Measurements from ENCODE around the gene MET. TPM values are rescaled to one million over a fixed set of nuclear protein-coding genes. Genes with fewer than 3 reads are reported as not detected.

Gene MET
- total and polyA plus RNA-seq, 10 of the 15 experiments (the other 5 are each of a cell fraction or from before 2014, with no cell fraction given), result 0.01 to 0.21 TPM; not detected in 8

GRCh38 chr7:116713918-116714317 is 41.9 kb downstream of the MET start:
- no TSS peak for BruUV-seq (replicated peaks)
- TF ChIP-seq GABPA (IDR thresholded peaks at IDR 0.05; ENCODE audit: low read depth), result no peak
- TF ChIP-seq PKNOX1 (IDR thresholded peaks at IDR 0.05), result no peak
- no peak for TF ChIP-seq ZNF384 (IDR thresholded peaks at IDR 0.05; ENCODE audit: borderline replicate concordance, low read depth, low read length)
- TF ChIP-seq E2F8 (IDR thresholded peaks at IDR 0.05; ENCODE audit: low read depth, partially characterized antibody), result no peak
- no peak for TF ChIP-seq POU2F2 (IDR thresholded peaks at IDR 0.05; ENCODE audit: borderline replicate concordance, low read depth, low read length)
- TF ChIP-seq YY1 (IDR thresholded peaks at IDR 0.05; ENCODE audit: low read depth, low read length), result no peak
- TF ChIP-seq CEBPB (IDR thresholded peaks at IDR 0.05; ENCODE audit: borderline replicate concordance in 1 of 2, low read depth in 2 of 2, low read length in 2 of 2), result no peak
- TF ChIP-seq ZNF592 (IDR thresholded peaks at IDR 0.05), result no peak
- no peak for TF ChIP-seq HSF1 (IDR thresholded peaks at IDR 0.05; ENCODE audit: low read depth, low read length)
- no peak for TF ChIP-seq RFX5 (IDR thresholded peaks at IDR 0.05; ENCODE audit: low read depth, low read length)
- TF ChIP-seq NKRF (conservative IDR thresholded peaks at IDR 0.05), result no peak
- TF ChIP-seq CBFB (IDR thresholded peaks at IDR 0.05; ENCODE audit: low read depth), result no peak
- TF ChIP-seq NRF1 (conservative IDR thresholded peaks at IDR 0.05; ENCODE audit: low read depth, low read length), result no peak
- no peak for TF ChIP-seq HDAC2 (IDR thresholded peaks at IDR 0.05)
- H3K4me3 ChIP-seq, result no peak overlapping the region
- H3K9ac ChIP-seq (ENCODE audit: control insufficient read depth, insufficient read depth, low read length), result no peak overlapping the region
- H3K36me3 ChIP-seq (ENCODE audit: control insufficient read depth in 2 of 2, insufficient read depth in 2 of 2, low read length in 1 of 2), result no peaks in the 10 kb centered on the region
- H3K4me1 ChIP-seq (ENCODE audit: control insufficient read depth, insufficient read depth, low read length), result no peaks in the 10 kb centered on the region
- ChIA-PET RAD21 (ENCODE audit: unreplicated experiment) (no interaction called here), POLR2A (no interaction called here), SMC1A (ENCODE audit: uncharacterized antibody, unreplicated experiment) (no interaction called here), CTCF (no interaction called here)
- no peaks in the 10 kb centered on the region for H3K79me2 ChIP-seq (ENCODE audit: control insufficient read depth, insufficient read depth, low read length)
- DNase-seq (ENCODE audit: low read depth, low spot score) (no peak), FAIRE-seq (no peak), ATAC-seq (no peak)
- H3K9me3 ChIP-seq (replicated peaks; ENCODE audit: control insufficient read depth, insufficient read depth, low read length), result no peaks in the 10 kb centered on the region
- H3K4me2 ChIP-seq (ENCODE audit: control insufficient read depth, insufficient read depth), result no peak overlapping the region
- no peak overlapping the region for H2AFZ ChIP-seq (ENCODE audit: control insufficient read depth, low read depth, low read length)
- intact Hi-C loops (cut with micrococcal nuclease; ENCODE audit: unreplicated experiment), result no loop called here
- peaks cover 0 to 2% of the 10 kb centered on the region in 2 experiments; a peak in 1 of 4 replicates for H3K27me3 ChIP-seq (replicated peaks in 1 of 2; ENCODE audit: control insufficient read depth in 2 of 2, insufficient read depth in 2 of 2, low read length in 1 of 2)
- in situ Hi-C loops (cut with MboI), result no loop called here
- H3K27ac ChIP-seq (ENCODE audit: control insufficient read depth, insufficient read depth), result no peak overlapping the region
- H4K20me1 ChIP-seq (ENCODE audit: control insufficient read depth, insufficient read depth), result no peaks in the 10 kb centered on the region
